Measurements from ENCODE around the gene SPATA20. TPM values are rescaled to one million over a fixed set of nuclear protein-coding genes. Genes with fewer than 3 reads are reported as not detected.

Gene SPATA20
- total and polyA plus RNA-seq, 2 of the 13 experiments (the other 11 are each of a cell fraction or from before 2014, with no cell fraction given): 36.1 to 64.8 TPM

GRCh38 chr17:50517504-50518383 is 29.2 kb upstream of the SPATA20 start (continued):
- peak; percentile 53; the same call in 1 of the 2 replicates for TF ChIP-seq MXD1 (CRISPR knock-in tag; IDR thresholded peaks at IDR 0.05)
- TF ChIP-seq NRL (CRISPR knock-in tag; IDR thresholded peaks at IDR 0.05; ENCODE audit: borderline replicate concordance): peak; percentile 4; the same call in 1 of the 2 replicates
- 0 out of 2 replicates have a peak, but pooled peaks have one; percentile 30 for TF ChIP-seq DRAP1 (CRISPR knock-in tag; IDR thresholded peaks at IDR 0.05)
- TF ChIP-seq SMAD1 (CRISPR knock-in tag; IDR thresholded peaks at IDR 0.05; ENCODE audit: borderline replicate concordance, low read depth): peak; percentile 71; the same call in 1 of the 2 replicates
- TF ChIP-seq ZNF550 (CRISPR knock-in tag; IDR thresholded peaks at IDR 0.05; ENCODE audit: borderline replicate concordance): 0 out of 2 replicates have a peak, but pooled peaks have one; percentile 53
- peak; percentile 76; the same call in 1 of the 2 replicates for TF ChIP-seq CCDC6 (CRISPR knock-in tag; IDR thresholded peaks at IDR 0.05)
- TF ChIP-seq THAP9 (CRISPR knock-in tag; IDR thresholded peaks at IDR 0.05; ENCODE audit: borderline replicate concordance): 0 out of 2 replicates have a peak, but pooled peaks have one; percentile 65
- peak; percentile 30; the same call in 1 of the 2 replicates for TF ChIP-seq ZNF782 (CRISPR knock-in tag; IDR thresholded peaks at IDR 0.05; ENCODE audit: borderline replicate concordance)
- TF ChIP-seq ARID2 (CRISPR knock-in tag; IDR thresholded peaks at IDR 0.05; ENCODE audit: borderline replicate concordance): peak; percentile 83; the same call in 1 of the 2 replicates
- TF ChIP-seq ZSCAN21 (CRISPR knock-in tag; IDR thresholded peaks at IDR 0.05; ENCODE audit: borderline replicate concordance): no peak
- TF ChIP-seq ZNF543 (CRISPR knock-in tag; IDR thresholded peaks at IDR 0.05): peak; percentile 68; the same call in 1 of the 2 replicates
- peak; percentile 74 for TF ChIP-seq NFYC (CRISPR knock-in tag; IDR thresholded peaks at IDR 0.05)
- 0 out of 2 replicates have a peak, but pooled peaks have one; percentile 40 for TF ChIP-seq ZNF775 (CRISPR knock-in tag; IDR thresholded peaks at IDR 0.05; ENCODE audit: borderline replicate concordance)
- no peak for TF ChIP-seq PRDM15 (CRISPR knock-in tag; IDR thresholded peaks at IDR 0.05)
- TF ChIP-seq TBX2 (CRISPR knock-in tag; IDR thresholded peaks at IDR 0.05; ENCODE audit: borderline replicate concordance): peak; percentile 45; the same call in 1 of the 2 replicates
- TF ChIP-seq ATF7-NPFF (CRISPR knock-in tag; IDR thresholded peaks at IDR 0.05; ENCODE audit: low read depth): 0 out of 2 replicates have a peak, but pooled peaks have one; percentile 2

Data from HepG2 (cell line).